ENCODE data around the gene TECPR2.

Gene TECPR2

DNA sequence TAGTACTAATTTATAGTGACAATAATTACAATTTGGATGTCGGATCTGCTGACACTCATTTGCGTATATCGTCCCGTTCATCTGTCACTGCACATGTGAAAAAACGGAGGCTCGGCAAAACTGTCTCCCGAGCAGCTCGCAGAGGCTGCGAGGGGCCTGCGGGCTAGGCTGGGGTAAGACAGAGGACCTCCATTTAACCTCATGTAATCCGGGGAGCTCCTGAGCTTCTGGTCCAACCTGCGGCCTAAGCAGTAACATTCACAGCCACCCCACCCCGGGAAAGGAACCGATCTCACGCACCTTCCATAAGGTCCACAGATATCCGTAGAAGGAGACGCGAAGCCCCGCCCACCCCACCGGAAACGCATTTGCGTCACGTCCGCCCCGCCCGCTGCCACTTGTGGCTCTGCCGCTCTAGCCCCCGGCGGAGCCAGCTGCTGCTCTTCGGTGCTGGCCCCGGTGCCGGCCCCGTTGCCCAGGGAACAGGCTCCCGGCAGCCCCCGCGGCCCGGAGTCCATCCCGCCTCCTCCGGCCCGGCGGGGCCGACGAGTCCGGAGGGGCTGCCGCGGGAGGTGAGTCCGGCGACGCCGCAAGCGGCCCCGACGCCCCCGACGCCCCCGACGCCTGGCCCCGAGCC, at the start of gene TECPR2, which contains the start of gene CINP:
TECPR2 (plus strand) TSS at position 397 of the 637 bp plus-strand sequence. CDS start 13,781 bp downstream, outside the sequence.
CINP (minus strand) TSS at position 346 of the 637 bp plus-strand sequence; CDS start at position 307, 39 bp downstream.
- DNase-seq (ENCODE audit: extremely low read depth, low read depth) = peak; percentile 77
- TF ChIP-seq, protein P1, sequence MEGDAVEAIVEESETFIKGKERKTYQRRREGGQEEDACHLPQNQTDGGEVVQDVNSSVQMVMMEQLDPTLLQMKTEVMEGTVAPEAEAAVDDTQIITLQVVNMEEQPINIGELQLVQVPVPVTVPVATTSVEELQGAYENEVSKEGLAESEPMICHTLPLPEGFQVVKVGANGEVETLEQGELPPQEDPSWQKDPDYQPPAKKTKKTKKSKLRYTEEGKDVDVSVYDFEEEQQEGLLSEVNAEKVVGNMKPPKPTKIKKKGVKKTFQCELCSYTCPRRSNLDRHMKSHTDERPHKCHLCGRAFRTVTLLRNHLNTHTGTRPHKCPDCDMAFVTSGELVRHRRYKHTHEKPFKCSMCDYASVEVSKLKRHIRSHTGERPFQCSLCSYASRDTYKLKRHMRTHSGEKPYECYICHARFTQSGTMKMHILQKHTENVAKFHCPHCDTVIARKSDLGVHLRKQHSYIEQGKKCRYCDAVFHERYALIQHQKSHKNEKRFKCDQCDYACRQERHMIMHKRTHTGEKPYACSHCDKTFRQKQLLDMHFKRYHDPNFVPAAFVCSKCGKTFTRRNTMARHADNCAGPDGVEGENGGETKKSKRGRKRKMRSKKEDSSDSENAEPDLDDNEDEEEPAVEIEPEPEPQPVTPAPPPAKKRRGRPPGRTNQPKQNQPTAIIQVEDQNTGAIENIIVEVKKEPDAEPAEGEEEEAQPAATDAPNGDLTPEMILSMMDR (IDR thresholded peaks at IDR 0.05; ENCODE audit: low read depth, low read length, missing control alignments) = no peak
- H3K4me3 ChIP-seq (replicated peaks; ENCODE audit: low read depth, low read length) = peak within 1 kb of the TSS; percentile 96

DNA sequence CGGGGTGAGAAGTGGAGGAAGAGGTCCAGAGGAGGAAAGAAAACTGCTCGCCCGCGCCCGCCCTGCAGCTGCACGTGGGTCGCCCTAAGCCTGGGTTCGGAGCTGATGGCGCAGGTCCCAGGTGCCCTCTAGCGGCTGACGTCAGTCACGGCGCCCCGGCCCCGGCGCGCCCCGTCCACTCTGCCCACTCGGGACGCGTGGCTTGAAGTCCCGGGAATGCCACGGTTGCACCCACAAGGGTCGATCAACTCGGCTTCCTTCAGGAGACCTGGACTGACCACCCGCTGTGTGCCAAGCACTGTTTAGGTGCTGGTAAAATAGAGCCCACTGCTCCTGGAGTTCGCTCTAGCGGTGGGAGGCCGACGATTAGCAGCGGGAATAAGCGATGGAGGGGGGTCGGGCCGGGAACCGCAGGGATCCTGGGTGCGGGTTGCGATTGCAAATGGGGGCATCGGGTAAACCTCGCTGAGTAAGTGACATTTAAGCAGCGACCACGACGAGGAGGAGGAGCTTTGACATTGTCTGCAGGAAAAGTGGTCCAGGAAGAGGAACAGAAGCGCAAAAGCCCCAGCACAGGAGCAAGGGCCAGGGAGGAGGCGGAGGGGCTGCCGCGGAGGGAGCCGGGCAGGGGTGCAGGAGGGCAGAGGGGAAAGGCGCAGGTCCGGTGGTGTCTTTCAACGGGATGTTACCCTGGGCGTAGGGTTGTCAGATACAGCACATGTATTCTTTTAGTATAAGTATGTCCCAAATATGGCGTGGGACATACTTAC, 48.3 kb upstream of the TECPR2 start:
- H3K4me3 ChIP-seq (replicated peaks; ENCODE audit: low read depth, low read length) = peak overlapping the region; percentile 47
- no peak for DNase-seq (ENCODE audit: extremely low read depth, low read depth)
- TF ChIP-seq, protein P1 (IDR thresholded peaks at IDR 0.05; ENCODE audit: low read depth, low read length, missing control alignments) = peak; percentile 75

GRCh38 chr14:102315121-102315520, 47.6 kb upstream of the TECPR2 start:
- DNase-seq (ENCODE audit: extremely low read depth, low read depth) = no peak
- no peak overlapping the region for H3K4me3 ChIP-seq (replicated peaks; ENCODE audit: low read depth, low read length)

GRCh38 chr14:102316338-102316742, 46.4 kb upstream of the TECPR2 start:
- TF ChIP-seq, protein P1 (IDR thresholded peaks at IDR 0.05; ENCODE audit: low read depth, low read length, missing control alignments) = no peak
- no peak for DNase-seq (ENCODE audit: extremely low read depth, low read depth)
- peak overlapping the region; percentile 57 for H3K4me3 ChIP-seq (replicated peaks; ENCODE audit: low read depth, low read length)

More at GRCh38 chr14:102315121-102315520, 47.6 kb upstream of the TECPR2 start:
- TF ChIP-seq, protein P1 (IDR thresholded peaks at IDR 0.05; ENCODE audit: low read depth, low read length, missing control alignments) = no peak

DNA sequence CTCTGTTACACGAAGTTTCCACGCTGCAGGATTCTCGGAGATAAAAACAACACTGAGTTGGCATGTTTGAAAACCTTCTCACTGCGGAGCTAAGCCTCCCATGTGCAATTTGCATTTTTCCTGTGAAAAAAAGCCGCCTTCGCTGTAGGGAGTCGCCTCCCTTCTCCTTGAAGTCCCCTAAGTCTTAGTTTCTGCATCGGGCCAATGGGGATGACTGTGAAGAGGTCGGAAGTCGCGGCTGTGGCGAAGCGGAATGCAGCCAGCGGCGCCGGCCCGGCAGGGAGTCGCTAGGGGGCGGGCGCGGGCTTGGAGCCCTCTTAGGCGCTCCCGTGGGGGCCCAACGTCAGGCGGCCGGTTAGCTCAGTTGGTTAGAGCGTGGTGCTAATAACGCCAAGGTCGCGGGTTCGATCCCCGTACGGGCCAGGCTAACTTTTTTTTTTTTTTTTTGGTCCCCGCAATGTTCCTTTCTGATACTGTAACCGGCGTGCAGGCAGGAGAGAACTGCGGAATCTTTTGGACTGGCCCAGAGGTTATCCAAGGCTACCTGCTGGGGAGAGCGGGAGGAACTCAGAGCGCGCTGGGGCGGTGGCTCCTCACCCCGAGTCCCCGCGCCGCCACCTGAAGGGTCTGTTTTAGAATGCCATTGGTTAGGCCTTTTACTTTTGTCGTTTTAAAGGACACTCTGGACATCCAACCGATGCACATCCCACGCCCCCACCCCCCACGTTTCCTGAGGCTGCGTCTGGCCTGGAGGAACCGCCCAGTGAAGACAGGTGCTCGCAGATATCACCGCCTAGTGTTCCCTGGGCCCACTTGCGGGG, 45.8 kb upstream of the TECPR2 start:
- TF ChIP-seq, protein P1 (IDR thresholded peaks at IDR 0.05; ENCODE audit: low read depth, low read length, missing control alignments) = peak; percentile 82
- H3K4me3 ChIP-seq (replicated peaks; ENCODE audit: low read depth, low read length) = peak overlapping the region; percentile 57
- DNase-seq (ENCODE audit: extremely low read depth, low read depth) = peak; percentile 79

DNA sequence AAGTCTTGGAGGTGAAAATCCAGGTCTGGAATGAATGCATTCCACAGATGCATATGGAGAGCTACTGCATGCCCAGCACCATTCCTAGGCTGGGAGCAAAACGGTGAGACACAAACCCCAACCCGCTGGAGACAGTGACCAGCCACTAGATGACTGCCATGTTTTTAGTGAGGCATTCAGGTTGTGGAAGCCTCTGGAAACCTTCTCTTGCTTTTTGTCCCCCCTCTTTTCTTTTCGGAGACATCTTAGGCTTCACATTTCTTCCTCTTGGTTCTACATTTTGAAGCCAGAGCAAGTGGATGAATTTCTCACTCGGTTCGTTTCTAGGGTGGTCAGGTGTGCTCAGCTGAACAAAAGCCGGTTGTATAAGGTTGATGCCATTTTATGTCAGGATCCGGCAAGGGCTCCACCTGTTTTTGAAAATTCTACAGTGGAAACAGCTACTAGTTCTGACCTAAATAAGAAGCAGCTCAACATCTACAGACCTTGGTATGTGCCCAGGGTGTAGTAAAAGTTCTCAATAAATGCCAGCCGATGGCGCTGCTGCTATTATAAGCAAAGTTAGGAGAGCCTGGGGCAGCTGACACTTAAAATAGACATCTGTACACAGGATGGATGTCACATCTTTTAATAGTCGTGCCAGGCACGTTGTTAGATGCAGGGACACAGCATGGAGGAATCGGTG, 45.0 kb upstream of the TECPR2 start:
- TF ChIP-seq, protein P1 (IDR thresholded peaks at IDR 0.05; ENCODE audit: low read depth, low read length, missing control alignments) = no peak

More for the DNA sequence above, 45.0 kb upstream of the TECPR2 start:
- DNase-seq (ENCODE audit: extremely low read depth, low read depth) = no peak
- peak overlapping the region; percentile 57 for H3K4me3 ChIP-seq (replicated peaks; ENCODE audit: low read depth, low read length)

Data from HFF-Myc (cell line).